Stimulated activated CD4-positive, alpha-beta T cell treated with anti-CD3 and anti-CD28 coated beads, Interleukin-4, amount 100 ng/mL, for 4 hours (primary cell): Measurements from ENCODE around the gene USP14.
"Not testable (repeated sequence)": the region's sequence is repeated elsewhere in the genome, so short reads cannot be mapped to it uniquely, and the experiment has no call there.

Experiments used
- DNase-seq, 2 experiments: peaks; one replicate each; pipeline ENCODE4 v3.0.0-alpha.2; 2020

USP14 gene

DNA sequence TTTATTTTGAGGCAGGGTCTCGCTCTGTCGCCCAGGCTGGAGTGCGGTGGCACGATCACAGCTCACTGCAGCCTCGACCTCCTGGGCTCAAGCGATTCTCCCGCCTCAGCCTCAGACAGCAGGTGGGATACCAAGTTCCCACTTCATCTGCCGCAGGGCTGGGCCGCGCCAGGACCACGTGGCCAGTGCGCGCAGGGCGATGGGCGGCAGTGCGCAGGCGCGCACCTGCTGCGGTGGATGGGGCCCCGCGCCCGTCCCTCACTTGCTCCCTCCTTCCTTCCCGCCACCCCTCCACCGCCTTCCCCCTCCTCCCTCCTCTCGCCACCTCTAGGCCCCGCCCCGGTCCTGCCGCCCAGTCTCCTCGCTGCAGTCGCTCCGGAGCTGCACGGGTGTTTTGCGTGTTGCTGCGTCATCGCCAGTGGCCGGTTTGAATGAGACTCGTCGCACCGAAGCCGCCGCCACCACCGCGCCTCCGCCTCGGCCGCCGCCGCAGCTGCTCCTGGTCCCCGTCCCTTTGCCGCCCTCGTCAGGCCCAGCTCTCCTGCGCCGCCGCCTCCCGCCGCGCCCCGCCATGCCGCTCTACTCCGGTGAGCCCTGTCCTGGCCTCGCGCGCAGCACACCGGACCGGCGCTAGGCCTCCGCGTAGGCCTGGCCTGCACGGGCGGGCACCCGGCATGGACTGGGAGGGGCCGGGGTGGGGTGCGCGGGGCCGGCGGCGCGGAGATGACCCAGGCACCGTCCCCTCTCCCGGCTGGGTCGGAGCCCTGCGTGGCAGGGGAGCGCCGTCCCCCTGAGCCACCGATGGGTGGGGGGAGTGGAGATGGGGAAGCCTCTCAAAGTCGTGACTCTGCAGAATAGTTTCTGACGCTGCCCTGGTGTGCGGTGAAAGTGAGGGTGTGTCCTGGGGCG is at the start of gene USP14:
Gene USP14 (plus strand): TSS at position 430 of the 909 bp plus-strand sequence. CDS start 142 bp downstream, at position 572.
- DNase-seq, result peak; percentile 97 to 98

DNA sequence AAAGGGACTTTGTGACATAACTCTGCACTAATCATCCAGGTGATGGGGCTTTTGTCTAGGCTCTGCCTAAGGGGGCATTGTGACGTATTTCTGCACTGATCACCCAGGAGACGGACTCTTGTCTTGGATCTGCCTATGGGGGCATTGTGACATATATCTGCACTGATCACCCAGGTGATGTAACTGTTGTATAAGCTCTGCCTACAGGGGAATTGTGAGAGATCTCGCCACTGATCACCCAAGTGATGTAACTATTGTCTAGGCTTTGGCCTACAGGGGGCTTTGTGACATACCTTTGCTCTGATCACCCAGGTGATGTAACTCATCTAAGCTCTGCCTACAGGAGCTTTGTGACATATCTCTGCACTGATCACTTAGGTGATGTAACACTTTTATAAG is 49.7 kb upstream of the USP14 start:
- not testable (repeated sequence) for DNase-seq

DNA sequence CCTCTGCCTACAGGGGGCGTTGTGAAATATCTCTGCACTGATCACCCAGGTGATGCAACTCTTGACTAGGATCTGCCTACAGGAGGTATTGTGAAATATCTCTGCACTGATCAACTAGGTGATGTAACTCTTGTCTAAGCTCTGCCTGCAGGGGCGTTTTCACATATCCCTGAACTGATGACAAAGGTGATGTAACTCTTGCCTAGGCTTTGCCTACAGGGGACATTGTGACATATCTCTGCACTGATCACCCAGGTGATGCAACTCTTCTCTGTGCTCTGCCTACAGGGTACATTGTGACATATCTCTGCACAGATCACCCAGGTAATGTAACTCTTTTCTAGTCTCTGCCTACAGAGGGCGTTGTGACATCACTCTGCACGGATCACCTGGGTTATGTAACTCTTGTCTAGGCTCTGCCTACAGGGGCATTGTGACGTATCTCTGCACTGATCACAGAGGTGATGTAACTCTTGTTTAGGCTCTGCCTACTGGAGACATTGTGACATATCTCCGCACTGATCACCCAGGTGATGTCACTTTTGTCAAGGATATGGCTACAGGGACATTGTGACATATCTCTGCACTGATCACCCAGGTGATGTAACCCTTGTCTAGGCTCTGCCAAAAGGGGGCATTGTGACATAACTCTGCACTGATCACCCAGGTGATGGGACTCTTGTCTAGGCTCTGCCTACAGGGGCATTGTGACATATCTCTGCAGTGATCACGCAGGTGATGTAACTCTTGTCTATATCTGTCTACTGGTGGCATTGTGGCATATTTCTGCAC is 49.0 kb upstream of the USP14 start:
- DNase-seq, result peak in 1 of 2 experiments; percentile 52

DNA sequence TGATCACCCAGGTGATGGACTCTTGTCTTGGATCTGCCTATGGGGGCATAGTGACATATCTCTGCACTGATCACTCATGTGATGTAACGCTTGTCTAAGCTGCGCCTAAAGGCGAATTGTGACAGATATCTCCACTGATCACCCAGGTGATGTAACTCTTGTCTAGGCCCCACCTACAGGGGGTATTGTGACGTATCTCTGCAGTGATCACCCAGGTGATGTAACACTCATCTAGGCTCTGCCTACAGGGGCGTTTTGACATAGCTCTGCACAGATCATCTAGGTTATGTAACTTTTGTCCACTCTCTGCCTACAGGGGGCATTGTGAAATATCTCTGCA is 48.5 kb upstream of the USP14 start:
- DNase-seq, result peak in 1 of 2 experiments; percentile 26

DNA sequence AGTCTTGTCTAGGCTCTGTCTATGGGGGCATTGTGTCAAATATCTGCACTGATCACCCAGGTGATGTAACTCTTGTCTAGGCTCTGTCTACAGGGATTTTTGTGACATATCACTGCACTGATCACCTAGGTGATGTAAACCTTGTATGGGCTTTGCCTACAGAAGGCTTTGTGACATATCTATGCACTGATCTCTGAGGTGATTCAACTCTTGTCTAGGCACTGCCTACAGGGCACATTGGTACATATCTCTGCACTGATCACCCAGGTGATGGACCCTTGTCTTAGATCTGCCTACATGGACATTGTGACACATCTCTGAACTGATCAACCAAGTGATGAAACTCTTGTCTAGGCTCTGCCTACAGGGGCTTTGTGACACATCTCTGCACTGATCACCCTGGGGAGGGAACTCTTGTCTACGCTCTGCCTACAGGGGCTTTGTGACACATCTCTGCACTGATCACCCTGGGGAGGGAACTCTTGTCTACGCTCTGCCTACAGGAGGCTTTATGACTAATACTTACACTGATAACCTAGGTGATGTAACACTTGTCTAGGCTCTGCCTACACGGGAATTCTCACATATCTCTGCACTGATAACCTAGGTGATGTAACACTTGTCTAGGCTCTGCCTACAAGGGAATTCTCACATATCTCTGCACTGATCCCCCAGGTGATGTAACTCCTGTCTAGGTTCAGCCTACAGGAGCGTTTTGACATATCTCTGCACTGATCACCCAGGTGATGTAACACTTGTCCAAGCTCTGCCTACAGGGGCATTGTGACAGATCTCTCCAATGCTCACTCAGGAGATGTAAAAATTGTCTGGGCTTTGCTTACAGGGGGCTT is 47.8 kb upstream of the USP14 start:
- peak in 1 of 2 experiments; percentile 77 for DNase-seq

DNA sequence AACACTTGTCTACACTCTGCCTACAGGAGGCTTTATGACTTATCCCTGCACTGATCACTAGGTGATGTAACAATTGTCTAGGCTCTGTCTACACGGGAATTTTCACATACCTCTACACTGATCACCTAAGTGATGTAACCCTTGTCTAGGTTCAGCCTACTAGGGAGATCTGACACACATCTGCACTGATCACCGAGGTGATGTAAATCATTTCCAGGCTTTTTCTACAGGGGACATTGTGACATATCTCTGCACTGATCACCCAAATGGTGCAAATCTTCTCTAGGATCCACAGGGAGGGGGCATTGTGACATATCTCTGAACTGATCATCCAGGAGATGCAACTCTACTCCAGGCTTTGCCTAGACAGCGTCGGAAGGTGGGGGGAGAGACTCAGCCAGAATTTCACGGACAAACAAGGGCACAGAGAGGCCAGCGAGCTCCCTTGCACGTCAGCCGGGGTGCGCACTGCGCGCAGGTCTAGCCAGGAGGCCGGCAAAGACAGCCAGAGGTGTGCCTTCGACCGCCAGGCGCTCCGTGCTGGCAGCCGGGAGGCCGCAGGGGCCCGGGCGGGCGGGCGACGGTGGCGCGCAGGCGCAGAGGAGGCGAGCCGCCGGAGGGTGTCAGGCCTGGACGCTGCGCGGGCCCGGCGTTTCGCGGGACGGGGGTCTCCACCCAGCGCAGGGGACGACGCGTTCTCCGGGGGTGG is 46.9 kb upstream of the USP14 start:
- DNase-seq, result peak; percentile 65 to 67

DNA sequence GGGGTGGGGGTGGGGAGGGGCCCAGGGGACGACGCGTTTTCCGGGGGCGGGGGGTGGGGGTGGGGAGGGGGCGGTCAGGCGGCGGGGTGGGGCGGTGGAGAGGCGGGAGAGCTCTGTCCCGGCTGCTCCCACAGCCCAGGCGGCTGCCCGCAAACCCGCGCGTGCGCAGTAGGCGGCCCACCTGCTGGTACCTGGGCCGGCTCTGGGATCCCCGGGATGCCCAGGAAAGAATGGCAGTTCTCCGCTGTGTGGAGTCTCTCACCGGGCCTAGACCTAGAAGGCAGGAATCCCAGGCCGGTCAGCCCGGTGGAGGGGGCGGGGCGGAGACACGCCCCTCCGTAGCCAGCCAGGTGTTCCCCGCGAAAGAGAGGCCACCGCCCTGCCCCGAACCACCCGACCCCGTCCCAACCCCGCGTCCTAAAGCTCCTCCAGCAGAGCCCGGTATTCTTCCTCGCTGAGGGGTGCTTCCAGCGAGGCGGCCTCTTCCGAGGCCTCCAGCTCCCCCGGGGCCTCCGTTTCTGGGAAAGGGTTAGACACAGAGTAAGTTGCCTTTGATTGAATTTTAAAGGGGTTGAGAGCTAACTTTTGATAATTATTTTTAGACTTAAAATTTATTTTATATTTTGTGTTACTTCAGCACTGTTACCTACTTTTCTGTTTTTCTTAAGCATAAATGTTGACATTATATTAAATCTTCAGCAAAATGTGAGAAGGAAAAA is 46.2 kb upstream of the USP14 start:
- DNase-seq, result not testable (repeated sequence)

DNA sequence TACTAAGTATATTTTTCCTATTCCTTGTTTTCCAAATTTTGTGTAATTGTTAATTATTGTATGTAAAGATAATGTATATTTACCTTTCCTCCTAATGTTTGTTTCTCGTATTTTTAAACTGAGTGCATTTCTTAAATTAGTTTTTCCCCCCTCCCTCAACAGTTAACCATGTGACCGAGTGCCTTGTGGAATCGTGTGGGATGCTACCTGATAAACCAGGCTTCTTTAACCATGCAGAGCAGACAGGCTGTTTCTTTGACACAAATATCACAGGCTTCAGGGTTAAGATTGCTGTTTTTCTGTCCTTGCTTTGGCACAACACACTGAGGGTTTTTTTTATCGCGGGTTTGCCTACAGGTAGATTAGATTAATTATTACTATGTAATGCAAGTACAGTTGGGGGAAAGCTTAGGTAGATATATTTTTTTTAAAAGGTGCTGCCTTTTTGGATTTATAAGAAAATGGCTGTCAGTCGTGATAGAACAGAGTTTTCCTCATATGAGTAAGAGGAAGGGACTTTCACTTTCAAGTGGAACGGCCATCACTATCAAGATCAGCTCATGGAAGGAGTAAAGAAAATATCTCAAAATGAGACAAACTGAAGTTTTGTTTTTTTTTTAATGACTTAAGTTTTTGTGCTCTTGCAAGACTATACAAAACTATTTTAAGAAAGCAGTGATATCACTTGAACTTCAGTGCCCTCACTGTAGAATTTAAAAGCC is 37.7 kb upstream of the USP14 start:
- not testable (repeated sequence) for DNase-seq

DNA sequence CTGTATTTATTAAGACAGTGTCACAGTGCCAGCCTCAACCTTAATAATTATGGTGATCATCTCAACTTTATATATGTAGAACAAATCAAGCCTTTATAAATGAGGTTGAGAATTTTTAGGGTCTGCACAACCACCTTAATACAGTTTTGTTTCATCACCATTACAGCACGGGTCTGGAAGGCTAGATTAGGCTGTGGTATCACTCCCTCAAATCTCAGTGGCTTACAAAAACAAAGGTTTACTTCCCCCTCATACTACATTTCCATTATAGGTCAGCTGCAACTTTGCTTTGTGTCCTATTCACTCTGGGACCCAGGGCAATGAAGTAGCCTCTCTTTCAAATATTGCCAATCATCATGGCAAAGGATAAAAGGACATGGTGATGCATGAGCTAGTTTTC is 23.3 kb upstream of the USP14 start:
- no peak for DNase-seq

DNA sequence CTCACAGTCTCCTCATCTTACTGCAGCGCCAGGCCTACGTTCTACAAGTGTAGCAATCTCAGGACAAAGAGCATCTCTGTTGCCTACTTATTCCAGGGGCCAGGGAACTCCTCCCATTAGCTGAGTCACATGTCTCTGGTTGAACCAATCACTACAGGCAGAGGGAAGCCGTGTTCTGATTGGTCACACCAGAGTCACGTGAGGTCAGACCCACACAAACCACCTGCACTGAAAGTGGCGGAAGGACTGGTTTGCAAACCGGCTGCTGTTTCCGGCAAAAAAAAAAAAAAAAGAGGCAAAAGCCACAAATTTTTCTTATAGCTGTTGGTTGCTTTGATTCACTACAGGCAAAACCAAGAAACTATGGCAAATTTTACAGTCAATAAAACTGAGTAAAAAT is 21.9 kb upstream of the USP14 start:
- peak in 1 of 2 experiments; percentile 17 for DNase-seq

DNA sequence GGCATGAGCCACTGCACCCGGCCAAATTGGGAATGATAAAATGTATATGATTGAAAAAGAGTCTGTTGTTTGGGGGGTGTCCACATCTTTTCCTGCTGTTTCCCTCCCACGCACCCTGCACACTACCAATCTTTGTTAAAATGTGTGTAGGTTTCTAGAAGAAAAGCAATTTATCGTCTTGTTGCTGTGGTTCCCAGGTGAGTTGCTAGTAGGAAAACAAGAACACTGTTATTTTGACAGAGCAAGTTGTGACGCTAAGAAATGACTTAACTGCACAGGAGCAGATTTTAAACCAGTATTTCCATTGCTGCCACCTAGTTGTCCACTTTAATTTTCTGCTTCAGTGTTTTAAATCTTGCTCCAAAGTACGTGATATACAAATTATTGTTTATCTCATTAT is 21.0 kb upstream of the USP14 start:
- no peak for DNase-seq

DNA sequence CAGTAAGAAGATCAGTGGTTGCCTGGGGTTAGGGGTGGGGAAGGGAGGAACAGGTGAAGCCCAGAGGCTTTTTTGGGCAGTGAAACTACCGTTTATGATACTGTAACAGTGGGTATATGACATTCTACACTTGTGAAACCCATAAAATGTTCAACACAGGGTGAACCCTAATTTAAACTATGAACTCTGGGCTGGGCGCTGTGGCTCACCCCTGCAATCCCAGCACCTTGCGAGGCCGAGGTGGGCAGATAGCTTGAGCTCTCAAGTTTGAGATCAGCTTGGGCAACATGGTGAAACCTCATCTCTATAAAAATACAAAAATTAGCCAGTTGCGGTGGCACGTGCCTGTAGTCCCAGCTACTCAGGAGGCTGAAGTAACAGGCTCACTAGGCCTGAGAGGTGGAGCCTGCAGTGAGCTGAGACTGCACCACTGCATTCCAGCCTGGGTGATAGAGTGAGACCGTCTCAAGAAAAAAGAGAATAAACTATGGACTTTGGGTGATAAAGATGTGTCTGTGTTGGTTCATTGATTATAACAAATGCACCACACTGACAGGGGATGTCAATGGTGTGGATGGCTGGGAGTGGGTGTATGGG is 17.6 kb upstream of the USP14 start:
- DNase-seq, result no peak

DNA sequence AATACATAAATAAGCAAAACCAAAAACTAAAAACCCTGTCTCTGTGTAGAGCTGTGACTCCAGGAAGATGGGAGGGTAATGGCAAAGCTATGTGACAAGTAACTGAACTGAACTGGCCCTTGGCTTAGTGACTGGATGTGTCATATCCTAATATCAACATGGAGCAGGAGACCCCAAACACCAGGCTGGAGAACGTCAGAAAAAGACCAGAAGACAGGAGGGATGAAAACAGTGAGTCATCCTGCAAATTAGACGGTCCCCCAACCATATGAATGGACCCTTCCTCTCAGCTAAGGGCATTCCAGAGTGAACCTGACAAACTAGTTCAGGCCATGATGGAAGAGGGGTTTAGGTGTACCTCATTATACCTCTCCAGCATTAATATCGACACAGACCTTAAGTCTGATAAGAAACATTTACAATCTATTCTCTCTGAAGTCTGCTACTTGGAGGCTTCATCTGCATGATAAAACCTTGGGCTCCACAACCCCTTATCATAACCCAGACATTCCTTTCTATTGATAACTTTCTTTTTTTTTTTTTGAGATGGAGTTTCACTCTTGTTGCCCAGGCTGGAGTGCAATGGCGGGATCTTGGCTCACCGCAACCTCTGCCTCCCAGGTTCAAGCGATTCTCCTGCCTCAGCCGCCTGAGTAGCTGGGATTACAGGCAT is 15.6 kb upstream of the USP14 start:
- DNase-seq, result not testable (repeated sequence)

DNA sequence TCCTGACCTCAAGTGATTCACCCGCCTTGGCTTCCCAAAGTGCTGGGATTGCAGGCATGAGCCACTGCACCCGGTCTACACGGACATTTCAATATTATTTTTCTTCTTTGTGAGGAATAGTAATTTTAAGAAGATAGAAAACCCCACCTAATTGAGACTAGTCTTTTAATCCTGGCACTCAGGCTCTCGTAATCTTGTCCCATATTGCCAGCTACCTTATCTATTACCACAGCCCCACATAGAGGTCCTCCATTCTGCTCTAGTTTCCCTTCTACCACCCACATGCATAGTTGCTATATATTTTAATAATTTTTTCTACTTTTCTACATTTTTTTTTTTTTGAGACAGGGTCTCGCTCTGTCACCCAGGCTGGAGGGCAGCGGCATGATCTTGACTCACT is 9.5 kb upstream of the USP14 start:
- no peak for DNase-seq

DNA sequence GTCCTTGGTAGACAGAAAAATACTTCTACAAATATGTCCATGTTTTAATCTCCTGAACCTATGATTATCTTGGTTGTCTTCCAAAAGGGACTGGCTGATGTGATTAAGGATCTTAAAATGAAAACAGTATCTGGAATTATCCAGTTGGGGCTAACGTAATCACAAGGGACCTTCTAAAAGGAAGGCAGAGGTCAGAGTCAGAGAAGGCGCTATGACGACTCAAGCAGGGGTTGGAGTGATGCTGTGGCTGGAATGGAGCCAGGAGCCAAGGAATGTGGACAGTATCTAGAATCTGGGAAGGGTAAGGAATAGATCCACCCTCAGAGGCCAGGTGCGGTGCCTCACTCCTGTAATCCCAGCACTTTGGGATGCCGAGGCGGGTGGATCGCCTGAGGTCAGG is 4.2 kb upstream of the USP14 start:
- DNase-seq, result no peak

DNA sequence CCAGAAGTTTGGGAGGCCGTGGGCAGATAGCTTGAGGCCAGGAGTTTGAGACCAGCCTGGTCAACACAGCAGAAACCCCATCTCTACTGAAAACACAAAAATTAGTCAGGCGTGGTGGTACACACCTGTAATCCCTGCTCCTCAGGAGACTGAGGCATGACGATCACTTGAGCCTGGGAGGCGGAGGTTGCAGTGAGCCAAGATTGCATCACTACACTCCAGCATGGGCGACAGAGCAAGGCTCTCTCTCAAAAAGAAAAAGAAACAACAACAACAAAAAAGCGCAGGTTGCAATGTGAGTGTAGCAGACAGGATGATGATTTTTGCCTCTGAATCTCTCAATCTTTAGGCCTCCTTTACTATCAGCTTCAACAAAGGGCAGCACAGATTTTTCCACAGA is 2.7 kb upstream of the USP14 start:
- DNase-seq, result no peak

DNA sequence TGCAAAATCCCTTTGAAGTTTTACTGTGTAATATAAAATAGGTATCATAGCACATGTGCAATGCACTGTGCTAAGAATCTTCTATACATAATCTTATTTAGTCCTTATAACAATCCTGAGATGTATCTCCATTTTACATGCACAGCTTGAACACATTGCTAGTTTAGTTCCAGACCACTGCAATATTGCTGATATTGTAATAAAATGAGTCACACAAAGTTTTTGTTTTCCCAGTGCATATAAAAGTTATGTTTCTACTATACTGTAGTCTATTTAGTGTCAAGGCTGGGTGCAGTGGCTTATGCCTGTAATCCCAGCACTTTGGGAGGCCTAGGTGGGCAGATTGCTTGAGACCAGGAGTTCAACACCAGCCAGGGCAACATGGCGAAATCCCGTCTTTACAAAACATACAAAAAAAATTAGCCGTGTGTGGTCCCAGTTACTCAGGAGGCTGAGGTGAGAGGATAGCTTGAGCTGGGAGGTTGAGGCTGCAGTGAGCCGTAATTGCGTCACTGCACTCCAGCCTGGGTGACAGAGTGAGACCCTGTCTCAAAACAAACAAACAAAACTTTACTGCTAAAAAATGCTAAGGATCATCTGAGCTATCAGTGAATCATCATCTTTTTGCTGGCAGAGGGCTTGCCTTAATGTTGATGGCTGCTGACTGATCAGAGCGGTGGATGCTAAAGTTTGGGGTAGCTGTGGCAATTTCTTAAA is 1.7 kb upstream of the USP14 start:
- no peak for DNase-seq

DNA sequence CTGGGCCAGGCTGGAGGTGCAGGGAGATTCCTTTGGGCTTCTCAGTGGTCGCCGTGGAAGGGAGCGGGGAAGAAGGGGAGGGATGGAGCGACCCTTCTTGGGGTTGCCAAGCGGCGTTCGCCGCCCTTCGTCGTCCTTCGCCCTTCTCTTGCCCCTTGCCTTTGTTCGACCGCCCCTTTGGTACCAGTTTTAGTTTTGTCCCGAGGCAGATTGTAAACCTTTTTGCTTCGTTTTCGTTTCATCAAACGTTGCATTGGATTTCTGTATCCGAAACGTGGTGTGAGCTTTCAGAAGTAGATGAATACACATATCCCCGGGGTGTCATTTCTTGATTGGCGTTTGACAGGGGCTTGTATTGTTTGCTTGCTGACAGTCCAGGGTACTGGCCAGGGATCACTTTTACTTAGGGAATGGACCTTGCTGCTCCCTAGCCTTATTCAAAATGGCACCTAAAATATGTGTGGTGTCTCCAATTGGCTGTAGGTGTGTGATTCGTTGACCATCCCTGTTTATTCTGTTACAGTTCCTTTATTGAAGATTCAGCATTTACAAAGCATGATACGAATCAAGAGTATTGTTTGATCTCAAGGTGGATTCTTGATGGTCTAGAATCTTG is 788 bp downstream of the USP14 start:
- DNase-seq, result no peak

DNA sequence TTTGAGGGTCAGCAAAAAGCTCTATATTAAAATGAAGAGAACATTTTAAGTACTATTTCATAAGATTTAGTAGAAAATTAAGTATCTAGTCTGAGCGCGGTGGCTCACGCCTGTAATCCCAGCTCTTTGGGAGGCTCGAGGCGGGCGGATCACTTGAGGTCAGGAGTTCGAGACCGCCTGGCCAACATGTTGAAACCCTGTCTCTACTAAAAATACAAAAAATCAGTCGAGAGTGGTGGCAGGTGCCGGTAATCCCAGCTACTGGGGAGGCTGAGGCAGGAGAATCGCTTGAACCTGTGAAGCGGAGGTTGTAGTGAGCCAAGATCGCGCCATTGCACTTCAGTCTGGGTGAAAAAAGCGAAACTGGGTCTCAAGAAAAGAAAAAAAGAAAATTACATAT is 1.6 kb downstream of the USP14 start:
- no peak for DNase-seq
